Activated T-cell treated with anti-CD3 and anti-CD28 coated beads, Interleukin-2, amount 50 U/mL, for 4 hours (primary cell): ENCODE results near the gene SPINK4. TPM values are rescaled to one million over a fixed set of nuclear protein-coding genes. Genes with fewer than 3 reads are reported as not detected.

Experiments used
- ATAC-seq, 2 donors: fragments of 200-7000 bp; cut with Tn5 transposase; one replicate each; pipeline ENCODE4 v1.10.0; 2021
- DNase-seq: peaks from one replicate; pipeline ENCODE4 v3.0.0-alpha.2; 2020
- H3K27me3 Mint-ChIP-seq: one replicate; pipeline ENCODE4 v1.8.0; 2021; ENCODE audit warnings: low read depth, mixed read lengths
- H3K36me3 Mint-ChIP-seq: one replicate; pipeline ENCODE4 v1.8.0; 2022; ENCODE audit warnings: mixed read lengths; ENCODE audit not compliant: insufficient read depth
- H3K4me1 Mint-ChIP-seq: one replicate; pipeline ENCODE4 v1.8.0; 2021; ENCODE audit warnings: low read depth, mixed read lengths
- H3K4me3 Mint-ChIP-seq: one replicate; pipeline ENCODE4 v1.8.0; 2021; ENCODE audit warnings: mild to moderate bottlenecking, moderate library complexity, mixed read lengths
- H3K9me3 Mint-ChIP-seq: one replicate; pipeline ENCODE4 v1.8.0; 2021; ENCODE audit warnings: mixed read lengths
- total RNA-seq, 3 donors: library from RNA; stranded (reverse); gene quantifications; one replicate each; pipeline ENCODE4 v1.2.1, GENCODE V29; 2021

Gene SPINK4
- total RNA-seq, 3 donors from 2014 or later, result not detected

- Mint-ChIP-seq H3K4me1 (peaks cover 41% of the 10 kb centered on the region), H3K27me3 (no peaks in the 10 kb centered on the region), H3K9me3 (no peaks in the 10 kb centered on the region), H3K4me3 (peak overlapping the region; percentile 95), H3K36me3 (peaks cover 48% of the 10 kb centered on the region)
- DNase-seq, result no peak
- ATAC-seq, result no peak
These were observed 23.4 kb downstream of the SPINK4 start for GRCh38 chr9:33263131-33264002.

- ATAC-seq, result peak; percentile 9 to 14
These were observed 24.1 kb downstream of the SPINK4 start for GRCh38 chr9:33264003-33264472.

GRCh38 chr9:33264473-33265177 lies 24.7 kb downstream of the SPINK4 start, which contains the start of the genes BAG1 and CHMP5:
Gene BAG1 (minus strand): TSS chr9:33264708.
Gene CHMP5 (plus strand): TSS chr9:33265049. CDS start chr9:33265079, 30 bp downstream.
- no peaks in the 10 kb centered on the region for H3K27me3 Mint-ChIP-seq
- ATAC-seq (peak; percentile 90 to 91), DNase-seq (peak; percentile 100)
- H3K4me3 Mint-ChIP-seq, result peak within 1 kb of the TSS; percentile 95
- H3K36me3 Mint-ChIP-seq, result peaks cover 46% of the 10 kb centered on the region
- H3K4me1 Mint-ChIP-seq, result peaks cover 41% of the 10 kb centered on the region
- no peaks in the 10 kb centered on the region for H3K9me3 Mint-ChIP-seq

More at GRCh38 chr9:33264003-33264472, 24.1 kb downstream of the SPINK4 start:
- peaks cover 46% of the 10 kb centered on the region for H3K36me3 Mint-ChIP-seq
- H3K4me1 Mint-ChIP-seq, result peaks cover 41% of the 10 kb centered on the region
- H3K9me3 Mint-ChIP-seq, result no peaks in the 10 kb centered on the region
- no peaks in the 10 kb centered on the region for H3K27me3 Mint-ChIP-seq
- H3K4me3 Mint-ChIP-seq, result peak overlapping the region; percentile 95
- DNase-seq, result peak; percentile 25

- Mint-ChIP-seq H3K9me3 (no peaks in the 10 kb centered on the region), H3K36me3 (peaks cover 44% of the 10 kb centered on the region), H3K4me1 (peaks cover 41% of the 10 kb centered on the region), H3K4me3 (peak overlapping the region; percentile 95), H3K27me3 (no peaks in the 10 kb centered on the region)
- ATAC-seq (no peak), DNase-seq (no peak)
These were observed 25.4 kb downstream of the SPINK4 start for GRCh38 chr9:33265211-33265865.

- no peak for ATAC-seq
- Mint-ChIP-seq H3K4me3 (peak overlapping the region; percentile 2), H3K9me3 (no peaks in the 10 kb centered on the region), H3K36me3 (peaks cover 43% of the 10 kb centered on the region), H3K4me1 (peaks cover 40% of the 10 kb centered on the region), H3K27me3 (no peaks in the 10 kb centered on the region)
- no peak for DNase-seq
These were observed 27.3 kb downstream of the SPINK4 start for GRCh38 chr9:33267151-33267767.

GRCh38 chr9:33270146-33270545 lies 30.2 kb downstream of the SPINK4 start:
- Mint-ChIP-seq H3K4me3 (no peak overlapping the region), H3K36me3 (peaks cover 41% of the 10 kb centered on the region), H3K4me1 (peaks cover 30% of the 10 kb centered on the region), H3K27me3 (no peaks in the 10 kb centered on the region), H3K9me3 (no peaks in the 10 kb centered on the region)
- ATAC-seq, result no peak
- DNase-seq, result no peak

GRCh38 chr9:33272061-33272460 lies 32.1 kb downstream of the SPINK4 start:
- Mint-ChIP-seq H3K9me3 (no peaks in the 10 kb centered on the region), H3K36me3 (peaks cover 44% of the 10 kb centered on the region), H3K4me1 (peaks cover 12% of the 10 kb centered on the region), H3K4me3 (no peak overlapping the region), H3K27me3 (no peaks in the 10 kb centered on the region)
- ATAC-seq (no peak), DNase-seq (no peak)

- no peak for ATAC-seq
- H3K27me3 Mint-ChIP-seq, result no peaks in the 10 kb centered on the region
- no peak overlapping the region for H3K4me3 Mint-ChIP-seq
- H3K36me3 Mint-ChIP-seq, result peaks cover 44% of the 10 kb centered on the region
- DNase-seq, result no peak
- H3K4me1 Mint-ChIP-seq, result peaks cover 6% of the 10 kb centered on the region
- no peaks in the 10 kb centered on the region for H3K9me3 Mint-ChIP-seq
These were observed 33.5 kb downstream of the SPINK4 start for GRCh38 chr9:33273266-33273971.

GRCh38 chr9:33273972-33274328 lies 34.0 kb downstream of the SPINK4 start:
- ATAC-seq, result no peak
- H3K36me3 Mint-ChIP-seq, result peaks cover 41% of the 10 kb centered on the region
- H3K4me1 Mint-ChIP-seq, result peaks cover 6% of the 10 kb centered on the region

GRCh38 chr9:33277484-33277883 lies 37.5 kb downstream of the SPINK4 start:
- H3K36me3 Mint-ChIP-seq, result peaks cover 27% of the 10 kb centered on the region
- H3K9me3 Mint-ChIP-seq, result no peaks in the 10 kb centered on the region
- no peak for ATAC-seq
- H3K4me3 Mint-ChIP-seq, result no peak overlapping the region
- H3K4me1 Mint-ChIP-seq, result peaks cover 5% of the 10 kb centered on the region
- DNase-seq, result no peak
- H3K27me3 Mint-ChIP-seq, result no peaks in the 10 kb centered on the region

More at GRCh38 chr9:33273972-33274328, 34.0 kb downstream of the SPINK4 start:
- no peaks in the 10 kb centered on the region for H3K27me3 Mint-ChIP-seq
- H3K9me3 Mint-ChIP-seq, result no peaks in the 10 kb centered on the region
- no peak for DNase-seq
- H3K4me3 Mint-ChIP-seq, result no peak overlapping the region

- ATAC-seq, result no peak
- Mint-ChIP-seq H3K9me3 (no peaks in the 10 kb centered on the region), H3K36me3 (peaks cover 6% of the 10 kb centered on the region), H3K4me1 (peaks cover 14% of the 10 kb centered on the region), H3K4me3 (no peak overlapping the region), H3K27me3 (no peaks in the 10 kb centered on the region)
- DNase-seq, result no peak
These were observed 45.5 kb downstream of the SPINK4 start for GRCh38 chr9:33285502-33285901.

- H3K27me3 Mint-ChIP-seq, result no peaks in the 10 kb centered on the region
- H3K4me1 Mint-ChIP-seq, result peaks cover 29% of the 10 kb centered on the region
- peak overlapping the region; percentile 19 for H3K4me3 Mint-ChIP-seq
- ATAC-seq (no peak), DNase-seq (peak; percentile 26)
- no peaks in the 10 kb centered on the region for H3K9me3 Mint-ChIP-seq
- H3K36me3 Mint-ChIP-seq, result peaks cover 6% of the 10 kb centered on the region
These were observed 47.1 kb downstream of the SPINK4 start for GRCh38 chr9:33287087-33287490.

GRCh38 chr9:33288235-33288634 lies 48.3 kb downstream of the SPINK4 start:
- peaks cover 14% of the 10 kb centered on the region for H3K36me3 Mint-ChIP-seq
- peaks cover 40% of the 10 kb centered on the region for H3K4me1 Mint-ChIP-seq
- no peak overlapping the region for H3K4me3 Mint-ChIP-seq
- ATAC-seq (no peak), DNase-seq (no peak)
- H3K9me3 Mint-ChIP-seq, result no peaks in the 10 kb centered on the region
- no peaks in the 10 kb centered on the region for H3K27me3 Mint-ChIP-seq
